ENCODE results near the gene PFN3.

PFN3 gene

DNA sequence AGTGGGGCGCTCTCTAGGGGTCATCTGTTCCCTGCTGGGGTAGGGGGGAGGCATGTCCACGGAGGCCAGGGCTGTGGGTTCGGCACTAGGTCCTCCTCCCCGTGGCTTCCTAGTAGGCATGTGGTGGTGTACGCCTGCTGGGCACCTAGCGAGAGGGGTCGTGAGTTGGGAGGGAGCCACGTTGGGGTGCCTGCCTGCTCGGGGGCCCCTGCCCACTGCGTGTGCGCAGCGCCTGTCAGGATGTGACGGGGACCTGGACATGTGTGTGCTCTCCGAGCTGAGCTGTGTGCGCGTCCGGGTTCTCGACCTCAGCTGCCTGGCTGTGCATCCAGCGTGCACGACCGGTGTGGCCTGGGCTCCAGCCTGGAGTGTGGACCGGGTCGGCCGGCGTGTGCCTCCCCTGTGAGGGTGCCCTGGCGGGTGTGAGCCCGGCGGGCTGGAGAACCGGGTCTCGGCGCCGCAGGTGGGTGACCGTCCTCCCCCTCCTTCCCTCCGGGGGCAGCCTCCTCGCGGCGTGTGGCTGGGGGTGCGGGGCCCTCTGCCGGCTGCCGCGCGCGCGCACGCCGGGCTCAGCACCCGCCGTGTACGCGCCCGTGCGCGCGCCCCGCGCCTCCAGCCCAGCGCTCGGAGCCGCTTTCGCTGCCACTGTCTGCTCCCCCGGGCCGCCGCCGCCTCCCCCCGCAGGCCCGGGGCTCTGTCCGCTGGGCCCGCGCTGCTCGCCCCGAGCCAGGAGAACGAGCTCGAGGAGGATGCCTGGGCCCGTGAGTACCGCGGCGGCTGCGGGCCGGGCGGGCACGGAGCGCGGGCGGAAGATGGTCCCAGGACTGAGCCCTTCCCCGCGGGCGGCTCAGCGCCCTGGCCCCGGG is 46.0 kb upstream of the PFN3 start, which contains the start of gene PRR7:
Gene PRR7 (plus strand): TSS at position 615 of the 866 bp plus-strand sequence. CDS start 8,254 bp downstream, outside the sequence.
- TF ChIP-seq, protein P1, sequence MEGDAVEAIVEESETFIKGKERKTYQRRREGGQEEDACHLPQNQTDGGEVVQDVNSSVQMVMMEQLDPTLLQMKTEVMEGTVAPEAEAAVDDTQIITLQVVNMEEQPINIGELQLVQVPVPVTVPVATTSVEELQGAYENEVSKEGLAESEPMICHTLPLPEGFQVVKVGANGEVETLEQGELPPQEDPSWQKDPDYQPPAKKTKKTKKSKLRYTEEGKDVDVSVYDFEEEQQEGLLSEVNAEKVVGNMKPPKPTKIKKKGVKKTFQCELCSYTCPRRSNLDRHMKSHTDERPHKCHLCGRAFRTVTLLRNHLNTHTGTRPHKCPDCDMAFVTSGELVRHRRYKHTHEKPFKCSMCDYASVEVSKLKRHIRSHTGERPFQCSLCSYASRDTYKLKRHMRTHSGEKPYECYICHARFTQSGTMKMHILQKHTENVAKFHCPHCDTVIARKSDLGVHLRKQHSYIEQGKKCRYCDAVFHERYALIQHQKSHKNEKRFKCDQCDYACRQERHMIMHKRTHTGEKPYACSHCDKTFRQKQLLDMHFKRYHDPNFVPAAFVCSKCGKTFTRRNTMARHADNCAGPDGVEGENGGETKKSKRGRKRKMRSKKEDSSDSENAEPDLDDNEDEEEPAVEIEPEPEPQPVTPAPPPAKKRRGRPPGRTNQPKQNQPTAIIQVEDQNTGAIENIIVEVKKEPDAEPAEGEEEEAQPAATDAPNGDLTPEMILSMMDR (IDR thresholded peaks at IDR 0.05; ENCODE audit: low read length, missing control alignments): no peak
- H3K4me3 ChIP-seq (replicated peaks; ENCODE audit: low read depth, low read length): peak within 1 kb of the TSS; percentile 60
- peak; percentile 59 for DNase-seq (ENCODE audit: low read depth)

DNA sequence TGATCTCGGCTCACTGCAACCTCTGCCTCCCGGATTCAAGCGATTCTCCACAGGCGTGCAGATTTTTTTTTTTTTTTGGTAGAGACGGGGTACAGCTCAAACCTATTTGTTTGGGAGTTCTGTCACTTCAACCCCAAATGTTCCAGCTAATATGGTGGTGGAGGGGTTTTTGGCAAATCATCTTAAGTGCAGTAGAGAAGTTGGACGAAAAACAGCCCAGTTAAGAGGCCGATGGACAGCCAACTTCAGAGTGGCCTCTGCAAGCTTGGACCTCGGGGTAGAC is 45.4 kb upstream of the PFN3 start:
- no peak for DNase-seq (ENCODE audit: low read depth)
- H3K4me3 ChIP-seq (replicated peaks; ENCODE audit: low read depth, low read length): peak overlapping the region; percentile 60
- TF ChIP-seq, protein P1 (IDR thresholded peaks at IDR 0.05; ENCODE audit: low read length, missing control alignments): no peak

DNA sequence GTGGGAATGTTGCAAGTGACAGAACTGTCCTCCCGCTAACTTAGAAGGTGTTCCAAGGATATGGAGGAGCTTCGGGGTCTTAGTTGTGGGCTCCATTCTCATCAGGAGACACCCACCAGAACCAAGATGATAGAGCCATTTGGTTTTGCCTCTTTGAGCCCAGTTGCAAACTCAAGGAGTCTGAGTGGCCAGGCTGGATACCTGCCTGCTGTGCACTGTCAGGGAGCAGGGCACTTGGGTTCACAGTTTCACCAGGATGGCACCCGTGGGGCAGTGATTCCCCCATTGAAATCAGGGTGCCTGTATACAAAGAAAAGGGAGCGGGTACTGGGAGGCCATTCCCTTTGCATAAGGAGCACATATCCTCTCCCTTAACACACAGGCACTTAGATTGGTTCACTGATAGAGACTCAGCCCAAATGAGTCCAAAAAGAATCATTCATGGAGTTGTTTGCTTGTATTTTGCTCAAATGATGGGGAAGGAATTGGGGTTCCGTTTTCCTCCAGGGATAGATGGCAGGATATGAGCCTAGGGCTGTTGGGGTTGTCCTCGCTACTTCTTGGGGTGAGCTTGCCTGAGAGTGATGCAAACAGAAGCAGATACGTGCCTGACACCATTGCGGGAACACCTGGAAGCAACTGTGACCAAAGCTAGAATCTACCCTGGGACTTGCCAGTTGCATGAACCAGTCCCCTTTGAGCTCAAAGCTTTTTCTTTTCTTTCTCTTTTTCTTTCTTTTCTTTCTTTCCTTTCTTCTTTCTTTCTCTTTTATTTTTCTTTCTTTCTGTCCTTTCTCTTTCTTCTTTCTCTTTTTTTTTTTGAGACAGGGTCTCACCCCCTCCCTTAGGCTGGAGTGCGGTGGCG is 44.8 kb upstream of the PFN3 start:
- DNase-seq (ENCODE audit: low read depth): no peak

DNA sequence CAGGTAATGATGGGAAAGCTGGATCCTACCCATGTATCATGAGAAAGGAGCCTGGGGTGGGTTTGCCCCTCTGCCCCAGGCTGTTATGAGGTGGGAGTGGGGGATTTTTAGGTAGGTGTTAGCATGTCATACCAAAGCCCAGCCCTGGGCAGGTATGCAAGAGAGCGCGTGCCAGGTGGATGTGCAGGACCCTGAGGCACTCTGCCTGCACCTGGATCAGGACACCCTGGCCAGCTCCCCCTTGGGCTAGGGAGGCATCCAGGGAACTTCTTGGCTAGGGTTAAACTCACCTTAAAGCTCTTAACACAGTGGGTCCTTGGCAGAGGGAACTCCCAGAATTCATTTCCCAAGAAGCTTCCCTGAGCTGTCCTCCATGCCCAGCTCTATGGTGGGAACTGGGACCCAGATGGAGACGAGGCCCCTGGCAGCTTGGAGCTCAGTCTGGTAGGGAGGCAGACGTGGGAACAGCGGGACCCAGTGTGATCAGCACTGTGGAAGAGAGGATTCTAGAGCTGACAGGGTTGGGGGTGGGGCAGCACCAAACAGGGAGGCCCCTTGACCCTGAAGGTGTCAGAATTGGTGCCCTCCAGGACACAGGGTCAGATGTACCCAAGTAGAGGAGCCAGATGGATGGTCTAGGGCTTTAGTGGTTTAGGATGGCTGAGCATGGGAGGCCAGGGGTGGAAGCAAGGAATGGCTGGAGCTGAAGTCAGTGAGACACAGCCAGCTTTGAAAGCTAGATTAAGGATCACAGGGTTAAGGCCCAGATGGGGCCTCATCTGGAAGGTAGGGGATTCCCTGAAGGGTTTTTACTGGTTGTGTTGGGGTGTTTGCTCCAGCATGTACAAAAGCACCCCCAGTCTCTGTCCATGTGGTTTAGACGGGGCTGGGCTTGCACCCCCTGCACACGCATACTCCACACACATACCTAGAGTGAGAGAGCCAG is 43.9 kb upstream of the PFN3 start:
- TF ChIP-seq, protein P1 (IDR thresholded peaks at IDR 0.05; ENCODE audit: low read length, missing control alignments): no peak
- DNase-seq (ENCODE audit: low read depth): no peak

More for the DNA sequence above, 44.8 kb upstream of the PFN3 start:
- TF ChIP-seq, protein P1 (IDR thresholded peaks at IDR 0.05; ENCODE audit: low read length, missing control alignments): no peak
- H3K4me3 ChIP-seq (replicated peaks; ENCODE audit: low read depth, low read length): no peak overlapping the region

DNA sequence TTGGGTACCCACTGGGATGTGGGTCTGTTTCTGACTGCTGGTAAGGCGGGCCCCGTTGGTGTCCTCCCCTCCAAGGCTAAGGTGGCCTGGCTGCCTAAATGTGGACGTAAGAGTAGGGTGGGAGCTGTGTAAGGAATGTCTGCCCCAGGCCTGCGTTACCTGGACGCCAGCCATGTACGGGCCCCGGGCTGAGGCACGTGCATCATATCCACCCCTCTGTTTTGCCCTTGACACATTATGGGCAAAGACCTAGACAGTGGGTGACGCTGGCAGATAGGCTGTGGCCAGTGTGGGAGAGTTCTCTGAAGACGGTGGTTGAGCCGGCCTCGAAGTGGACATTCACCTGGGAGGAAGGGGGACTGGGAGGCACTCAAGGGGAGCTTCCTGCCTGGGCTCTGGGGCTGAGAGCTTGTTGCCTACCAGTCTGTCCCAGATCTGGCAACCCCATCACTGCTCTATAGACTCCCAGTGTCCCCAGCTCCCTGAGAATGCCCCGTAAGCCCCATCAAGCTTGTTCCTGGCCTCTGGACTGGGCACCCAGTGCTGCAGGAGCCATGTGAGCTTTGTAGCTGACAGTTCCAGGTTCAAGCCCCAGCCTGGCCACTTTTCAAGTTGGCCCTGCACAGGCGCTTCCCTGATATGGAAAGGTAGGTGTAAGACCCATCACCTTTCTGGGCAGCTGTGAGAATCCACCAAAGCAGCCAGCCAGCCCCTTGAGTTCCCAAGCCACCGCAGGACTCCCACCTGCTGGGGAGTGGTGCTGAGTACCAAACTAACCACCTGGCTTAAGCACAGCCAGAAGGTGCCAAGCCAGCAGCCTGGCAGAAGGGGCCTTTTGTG is 42.9 kb upstream of the PFN3 start:
- H3K4me3 ChIP-seq (replicated peaks; ENCODE audit: low read depth, low read length): no peak overlapping the region
- TF ChIP-seq, protein P1 (IDR thresholded peaks at IDR 0.05; ENCODE audit: low read length, missing control alignments): no peak
- no peak for DNase-seq (ENCODE audit: low read depth)

More for the DNA sequence above, 43.9 kb upstream of the PFN3 start:
- no peak overlapping the region for H3K4me3 ChIP-seq (replicated peaks; ENCODE audit: low read depth, low read length)

All from fibroblast of pulmonary artery (primary cell).